Parathyroid adenoma (tissue), 2 donors: ENCODE results near the gene CYB561A3.

ENCODE experiments used
- H2AFZ ChIP-seq: fragments of 300-600 bp; sonication (generic); one replicate; pipeline ENCODE4 v1.7.0; 2017; ENCODE audit warnings: antibody characterized with exemption, mild to moderate bottlenecking
- H3K27ac ChIP-seq: fragments of 300-600 bp; sonication (generic); one replicate; pipeline ENCODE4 v1.7.0; 2017
- H3K27me3 ChIP-seq: fragments of 300-600 bp; sonication (generic); one replicate; pipeline ENCODE4 v1.7.0; 2017; ENCODE audit warnings: low read length; ENCODE audit not compliant: control insufficient read depth, insufficient read depth
- H3K36me3 ChIP-seq: fragments of 300-600 bp; sonication (generic); one replicate; pipeline ENCODE4 v1.7.0; 2017; ENCODE audit warnings: low read length; ENCODE audit not compliant: control insufficient read depth, insufficient read depth
- H3K4me1 ChIP-seq: fragments of 300-600 bp; sonication (generic); one replicate; pipeline ENCODE4 v1.7.0; 2017; ENCODE audit warnings: control low read depth
- H3K4me2 ChIP-seq: fragments of 300-600 bp; sonication (generic); one replicate; pipeline ENCODE4 v1.7.0; 2017; ENCODE audit warnings: low read length
- H3K4me3 ChIP-seq: fragments of 300-600 bp; sonication (generic); one replicate; pipeline ENCODE4 v1.7.0; 2017; ENCODE audit warnings: low read depth, low read length
- H3K79me2 ChIP-seq: fragments of 300-600 bp; sonication (generic); one replicate; pipeline ENCODE4 v1.7.0; 2017; ENCODE audit warnings: control low read depth
- H3K9ac ChIP-seq: fragments of 300-600 bp; sonication (generic); one replicate; pipeline ENCODE4 v1.7.0; 2017; ENCODE audit warnings: mild to moderate bottlenecking
- H3K9me3 ChIP-seq: fragments of 300-600 bp; sonication (generic); one replicate; pipeline ENCODE4 v1.7.0; 2017; ENCODE audit warnings: low read length; ENCODE audit not compliant: control insufficient read depth
- CTCF ChIP-seq: fragments of 300-600 bp; sonication (generic); IDR thresholded peaks from one replicate; pipeline ENCODE4 v1.7.0; 2017; ENCODE audit warnings: antibody characterized with exemption, mild to moderate bottlenecking
- donor health status: primary hyperparathyroidism.

The CYB561A3 gene

GRCh38 chr11:61357233-61357893 lies 4.3 kb downstream of the CYB561A3 start:
- no peak for TF ChIP-seq CTCF
- Histone ChIP-seq H3K4me2 (no peak overlapping the region), H3K27ac (no peak overlapping the region), H3K9me3 (no peaks in the 10 kb centered on the region), H3K79me2 (no peaks in the 10 kb centered on the region), H3K4me3 (no peak overlapping the region), H3K9ac (no peak overlapping the region), H2AFZ (no peak overlapping the region), H3K36me3 (no peaks in the 10 kb centered on the region), H3K27me3 (no peaks in the 10 kb centered on the region), H3K4me1 (peaks cover 2% of the 10 kb centered on the region)

- no peaks in the 10 kb centered on the region for H3K27me3 ChIP-seq
- H2AFZ ChIP-seq, result no peak overlapping the region
- TF ChIP-seq CTCF, result no peak
- no peaks in the 10 kb centered on the region for H3K9me3 ChIP-seq
- H3K4me3 ChIP-seq, result no peak overlapping the region
- no peaks in the 10 kb centered on the region for H3K79me2 ChIP-seq
- H3K27ac ChIP-seq, result no peak overlapping the region
- no peak overlapping the region for H3K4me2 ChIP-seq
- no peak overlapping the region for H3K9ac ChIP-seq
- H3K4me1 ChIP-seq, result peaks cover 2% of the 10 kb centered on the region
- H3K36me3 ChIP-seq, result no peaks in the 10 kb centered on the region
These were observed 5.0 kb downstream of the CYB561A3 start for GRCh38 chr11:61356706-61357105.

- no peaks in the 10 kb centered on the region for H3K79me2 ChIP-seq
- no peak overlapping the region for H2AFZ ChIP-seq
- no peaks in the 10 kb centered on the region for H3K9me3 ChIP-seq
- H3K4me2 ChIP-seq, result no peak overlapping the region
- H3K36me3 ChIP-seq, result no peaks in the 10 kb centered on the region
- no peaks in the 10 kb centered on the region for H3K27me3 ChIP-seq
- peaks cover 2% of the 10 kb centered on the region for H3K4me1 ChIP-seq
- no peak for TF ChIP-seq CTCF
- H3K27ac ChIP-seq, result peak overlapping the region; percentile 11
- no peak overlapping the region for H3K4me3 ChIP-seq
- no peak overlapping the region for H3K9ac ChIP-seq
These were observed 7.5 kb downstream of the CYB561A3 start for GRCh38 chr11:61354208-61354607.

GRCh38 chr11:61353131-61354067 lies 8.3 kb downstream of the CYB561A3 start:
- no peak overlapping the region for H2AFZ ChIP-seq
- no peaks in the 10 kb centered on the region for H3K79me2 ChIP-seq
- H3K4me3 ChIP-seq, result no peak overlapping the region
- H3K27ac ChIP-seq, result peak overlapping the region; percentile 11
- no peaks in the 10 kb centered on the region for H3K27me3 ChIP-seq
- H3K36me3 ChIP-seq, result no peaks in the 10 kb centered on the region
- no peaks in the 10 kb centered on the region for H3K9me3 ChIP-seq
- no peak for TF ChIP-seq CTCF
- peaks cover 2% of the 10 kb centered on the region for H3K4me1 ChIP-seq
- no peak overlapping the region for H3K4me2 ChIP-seq
- H3K9ac ChIP-seq, result no peak overlapping the region
